ENCODE data around the gene DNAAF2. TPM values are rescaled to one million over a fixed set of nuclear protein-coding genes. Genes with fewer than 3 reads are reported as not detected.
A peak's percentile ranks its signal among the peaks of the same experiment; 100 is the strongest.

The DNAAF2 gene
- total RNA-seq, 1 donor from 2014 or later: 7.3 TPM

DNA sequence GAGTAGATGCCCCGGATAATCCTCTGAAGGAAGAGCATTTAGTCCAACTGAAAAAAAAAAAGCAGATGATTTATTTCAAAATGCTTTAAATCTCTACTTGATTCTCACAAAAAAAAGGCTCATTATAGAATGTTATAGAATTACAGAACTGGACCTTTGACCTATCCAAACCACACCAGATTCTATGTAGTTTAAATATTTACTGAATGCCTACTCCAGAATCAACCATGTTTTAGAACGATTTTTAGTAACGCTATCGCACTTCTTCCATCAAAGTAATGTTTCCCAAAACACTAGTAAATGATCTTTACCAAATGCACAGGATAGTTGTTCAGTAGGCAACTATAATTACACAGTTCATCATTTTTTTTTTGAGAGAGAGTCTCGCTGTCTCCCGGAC, 51.4 kb downstream of the DNAAF2 start:
- peaks cover 37% of the 10 kb centered on the region for H3K4me1 Mint-ChIP-seq (ENCODE audit: unreplicated experiment)
- DNase-seq (ENCODE audit: extremely low spot score, unreplicated experiment): no peak

DNA sequence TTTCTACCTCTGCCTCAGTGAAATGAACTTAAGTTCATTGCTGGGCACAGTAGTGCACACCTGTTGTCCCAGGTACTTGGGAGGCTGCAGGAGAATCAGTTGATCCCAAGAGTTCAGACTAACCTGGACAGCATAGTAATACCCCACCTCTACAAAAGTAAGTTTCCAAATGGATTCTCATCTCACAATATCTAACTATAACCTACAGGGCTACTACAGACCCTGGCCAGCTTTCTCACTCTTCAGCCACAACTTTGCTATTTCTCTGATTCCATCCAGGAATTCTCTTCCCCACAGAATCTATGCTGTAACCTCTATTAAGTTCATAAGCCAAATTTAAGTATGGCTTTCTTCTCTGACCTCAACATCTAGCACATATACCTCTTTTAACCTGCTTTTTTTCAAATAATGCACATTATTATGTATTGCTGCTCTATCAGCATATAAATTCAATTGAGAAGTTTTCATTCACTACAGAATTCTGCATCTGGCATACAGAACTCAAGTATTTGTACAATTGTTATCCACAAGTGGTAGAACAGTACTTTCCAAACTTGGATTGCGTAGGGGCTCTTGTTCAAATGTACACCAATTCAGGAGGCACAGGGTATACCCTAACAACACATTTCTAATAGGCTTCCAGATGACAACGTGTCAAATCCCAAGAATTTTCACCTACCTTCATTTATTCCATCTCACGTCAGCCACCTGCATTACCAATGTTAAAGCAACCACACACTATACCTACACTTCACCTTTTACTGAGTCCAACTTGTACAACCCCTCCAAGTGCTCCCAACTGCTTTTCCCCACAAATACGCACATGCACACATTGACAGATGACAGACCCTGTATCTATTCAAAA, 52.7 kb downstream of the DNAAF2 start:
- H3K4me1 Mint-ChIP-seq (ENCODE audit: unreplicated experiment): peaks cover 37% of the 10 kb centered on the region
- peak overlapping the region; percentile 53 for H3K27ac Mint-ChIP-seq (ENCODE audit: unreplicated experiment)
- H3K9me3 Mint-ChIP-seq (ENCODE audit: unreplicated experiment): no peaks in the 10 kb centered on the region
- peaks cover 37% of the 10 kb centered on the region for H3K36me3 Mint-ChIP-seq (ENCODE audit: unreplicated experiment)
- H3K27me3 Mint-ChIP-seq (ENCODE audit: unreplicated experiment): no peaks in the 10 kb centered on the region
- no peak for DNase-seq (ENCODE audit: extremely low spot score, unreplicated experiment)
- TF ChIP-seq, protein P1, sequence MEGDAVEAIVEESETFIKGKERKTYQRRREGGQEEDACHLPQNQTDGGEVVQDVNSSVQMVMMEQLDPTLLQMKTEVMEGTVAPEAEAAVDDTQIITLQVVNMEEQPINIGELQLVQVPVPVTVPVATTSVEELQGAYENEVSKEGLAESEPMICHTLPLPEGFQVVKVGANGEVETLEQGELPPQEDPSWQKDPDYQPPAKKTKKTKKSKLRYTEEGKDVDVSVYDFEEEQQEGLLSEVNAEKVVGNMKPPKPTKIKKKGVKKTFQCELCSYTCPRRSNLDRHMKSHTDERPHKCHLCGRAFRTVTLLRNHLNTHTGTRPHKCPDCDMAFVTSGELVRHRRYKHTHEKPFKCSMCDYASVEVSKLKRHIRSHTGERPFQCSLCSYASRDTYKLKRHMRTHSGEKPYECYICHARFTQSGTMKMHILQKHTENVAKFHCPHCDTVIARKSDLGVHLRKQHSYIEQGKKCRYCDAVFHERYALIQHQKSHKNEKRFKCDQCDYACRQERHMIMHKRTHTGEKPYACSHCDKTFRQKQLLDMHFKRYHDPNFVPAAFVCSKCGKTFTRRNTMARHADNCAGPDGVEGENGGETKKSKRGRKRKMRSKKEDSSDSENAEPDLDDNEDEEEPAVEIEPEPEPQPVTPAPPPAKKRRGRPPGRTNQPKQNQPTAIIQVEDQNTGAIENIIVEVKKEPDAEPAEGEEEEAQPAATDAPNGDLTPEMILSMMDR (IDR thresholded peaks at IDR 0.05): no peak
- no peak overlapping the region for H3K4me3 Mint-ChIP-seq (ENCODE audit: unreplicated experiment)

More for the DNA sequence above, 51.4 kb downstream of the DNAAF2 start:
- Mint-ChIP-seq H3K36me3 (ENCODE audit: unreplicated experiment) (peaks cover 32% of the 10 kb centered on the region), H3K27ac (ENCODE audit: unreplicated experiment) (peak overlapping the region; percentile 34), H3K4me3 (ENCODE audit: unreplicated experiment) (peak overlapping the region; percentile 55), H3K9me3 (ENCODE audit: unreplicated experiment) (no peaks in the 10 kb centered on the region), H3K27me3 (ENCODE audit: unreplicated experiment) (no peaks in the 10 kb centered on the region)
- TF ChIP-seq, protein P1 (IDR thresholded peaks at IDR 0.05): no peak

DNA sequence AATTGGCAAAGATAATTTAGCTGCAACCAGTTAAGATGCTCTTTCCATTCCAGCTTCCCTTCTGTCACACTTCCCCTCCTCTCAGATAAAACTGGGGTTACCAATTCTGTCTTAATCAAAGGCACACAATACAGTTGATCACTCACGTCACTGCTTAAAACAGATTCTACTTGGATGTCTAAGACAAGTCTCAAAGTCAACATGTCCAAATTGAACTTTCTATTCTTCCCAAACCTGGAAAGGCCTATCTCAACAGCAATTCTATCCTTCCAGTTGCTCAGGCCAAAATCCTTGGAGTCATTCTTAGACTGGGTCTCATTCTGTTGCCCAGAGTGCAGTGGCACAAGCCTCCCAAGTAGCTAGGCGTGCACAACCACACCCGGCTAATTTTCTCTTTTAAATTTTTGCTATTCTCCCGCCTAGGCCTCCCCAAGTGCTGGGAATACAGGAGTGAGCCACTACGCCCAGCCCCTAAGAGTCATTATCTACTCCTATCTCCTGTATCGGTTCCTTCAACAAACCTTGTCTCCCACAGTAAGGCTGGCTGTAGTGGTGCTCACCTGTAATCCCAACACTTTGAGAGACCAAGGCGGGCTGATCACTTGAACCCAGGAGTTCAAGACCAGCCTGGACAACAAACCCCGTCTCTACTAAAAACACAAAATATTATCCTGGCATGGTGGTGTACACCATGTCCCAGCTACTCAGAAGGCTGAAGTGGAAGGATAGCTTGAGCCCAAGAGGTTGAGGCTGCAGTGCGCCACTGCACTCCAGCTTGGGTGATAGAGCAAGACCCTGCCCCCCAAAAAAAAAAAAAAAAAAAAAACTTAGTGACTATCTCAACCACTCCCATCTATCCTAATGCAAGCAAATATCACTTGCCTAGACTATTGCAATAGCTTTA, 53.6 kb downstream of the DNAAF2 start:
- DNase-seq (ENCODE audit: extremely low spot score, unreplicated experiment): peak; percentile 48
- TF ChIP-seq, protein P1 (IDR thresholded peaks at IDR 0.05): no peak
- H3K27ac Mint-ChIP-seq (ENCODE audit: unreplicated experiment): no peak overlapping the region
- no peaks in the 10 kb centered on the region for H3K9me3 Mint-ChIP-seq (ENCODE audit: unreplicated experiment)
- no peaks in the 10 kb centered on the region for H3K27me3 Mint-ChIP-seq (ENCODE audit: unreplicated experiment)
- peaks cover 37% of the 10 kb centered on the region for H3K36me3 Mint-ChIP-seq (ENCODE audit: unreplicated experiment)
- H3K4me3 Mint-ChIP-seq (ENCODE audit: unreplicated experiment): no peak overlapping the region
- peaks cover 33% of the 10 kb centered on the region for H3K4me1 Mint-ChIP-seq (ENCODE audit: unreplicated experiment)

DNA sequence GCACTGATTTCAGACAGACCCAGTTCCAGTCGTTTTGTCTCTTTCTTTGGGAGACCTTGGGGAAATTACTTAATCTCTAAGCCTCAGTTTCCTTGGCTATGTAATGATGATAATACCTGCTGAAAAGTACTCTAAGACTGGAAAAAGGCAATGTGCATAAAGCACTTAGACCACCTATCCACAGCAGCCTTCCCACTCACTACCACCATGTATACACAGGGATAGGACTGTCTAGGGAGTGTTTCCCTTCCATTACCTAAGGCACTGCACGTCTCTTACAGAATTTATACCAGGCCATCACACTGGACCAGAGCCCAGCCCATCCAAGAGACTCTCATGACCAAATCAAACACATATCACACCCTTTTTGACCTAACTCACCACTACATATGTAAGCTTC, 55.2 kb downstream of the DNAAF2 start:
- TF ChIP-seq, protein P1 (IDR thresholded peaks at IDR 0.05): no peak
- peak overlapping the region; percentile 25 for H3K27ac Mint-ChIP-seq (ENCODE audit: unreplicated experiment)
- H3K9me3 Mint-ChIP-seq (ENCODE audit: unreplicated experiment): no peaks in the 10 kb centered on the region
- H3K27me3 Mint-ChIP-seq (ENCODE audit: unreplicated experiment): no peaks in the 10 kb centered on the region
- H3K36me3 Mint-ChIP-seq (ENCODE audit: unreplicated experiment): peaks cover 40% of the 10 kb centered on the region
- peaks cover 24% of the 10 kb centered on the region for H3K4me1 Mint-ChIP-seq (ENCODE audit: unreplicated experiment)
- H3K4me3 Mint-ChIP-seq (ENCODE audit: unreplicated experiment): no peak overlapping the region
- no peak for DNase-seq (ENCODE audit: extremely low spot score, unreplicated experiment)

DNA sequence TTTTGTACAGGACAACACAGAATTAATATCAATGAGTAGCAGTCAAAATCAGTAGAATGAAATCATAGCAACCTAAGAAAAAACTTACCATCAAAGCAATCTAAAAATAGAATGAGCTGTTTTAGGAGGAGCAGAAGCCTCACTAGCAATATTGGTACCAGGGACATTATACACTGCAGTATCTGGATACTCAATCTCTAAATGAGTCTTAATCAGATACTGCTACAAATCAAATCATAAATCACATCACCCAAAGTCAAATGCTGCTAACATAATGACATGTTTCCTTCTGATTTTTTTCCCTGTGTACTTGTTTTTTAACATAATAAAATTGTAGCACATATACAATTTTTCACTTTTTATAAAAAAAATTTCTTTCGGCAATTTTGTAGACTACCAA, 56.9 kb downstream of the DNAAF2 start:
- Mint-ChIP-seq H3K27me3 (ENCODE audit: unreplicated experiment) (no peaks in the 10 kb centered on the region), H3K27ac (ENCODE audit: unreplicated experiment) (no peak overlapping the region)

More for the DNA sequence above, 56.9 kb downstream of the DNAAF2 start:
- Mint-ChIP-seq H3K9me3 (ENCODE audit: unreplicated experiment) (no peaks in the 10 kb centered on the region), H3K4me3 (ENCODE audit: unreplicated experiment) (no peak overlapping the region), H3K36me3 (ENCODE audit: unreplicated experiment) (peaks cover 36% of the 10 kb centered on the region), H3K4me1 (ENCODE audit: unreplicated experiment) (peaks cover 11% of the 10 kb centered on the region)
- no peak for DNase-seq (ENCODE audit: extremely low spot score, unreplicated experiment)
- TF ChIP-seq, protein P1 (IDR thresholded peaks at IDR 0.05): no peak

Data from osteocyte (in vitro differentiated cells).